HFF-Myc (cell line): ENCODE results near the gene WTIP.

Experiments
- DNase-seq: peaks from one replicate; pipeline ENCODE4 v3.0.0-alpha.2; 2011; ENCODE audit warnings: low read depth; ENCODE audit errors: extremely low read depth
- H3K4me3 ChIP-seq: replicated peaks from 2 replicates; pipeline ENCODE4 v1.5.1; 2011; ENCODE audit warnings: low read depth, mild to moderate bottlenecking, control low read depth, low read length
- TF ChIP-seq, protein P1 (sequence below): IDR thresholded peaks from 2 replicates; pipeline ENCODE4 v1.5.1; 2012; ENCODE audit warnings: mild to moderate bottlenecking, low read depth, low read length, control low read depth; ENCODE audit errors: missing control alignments

Gene WTIP

DNA sequence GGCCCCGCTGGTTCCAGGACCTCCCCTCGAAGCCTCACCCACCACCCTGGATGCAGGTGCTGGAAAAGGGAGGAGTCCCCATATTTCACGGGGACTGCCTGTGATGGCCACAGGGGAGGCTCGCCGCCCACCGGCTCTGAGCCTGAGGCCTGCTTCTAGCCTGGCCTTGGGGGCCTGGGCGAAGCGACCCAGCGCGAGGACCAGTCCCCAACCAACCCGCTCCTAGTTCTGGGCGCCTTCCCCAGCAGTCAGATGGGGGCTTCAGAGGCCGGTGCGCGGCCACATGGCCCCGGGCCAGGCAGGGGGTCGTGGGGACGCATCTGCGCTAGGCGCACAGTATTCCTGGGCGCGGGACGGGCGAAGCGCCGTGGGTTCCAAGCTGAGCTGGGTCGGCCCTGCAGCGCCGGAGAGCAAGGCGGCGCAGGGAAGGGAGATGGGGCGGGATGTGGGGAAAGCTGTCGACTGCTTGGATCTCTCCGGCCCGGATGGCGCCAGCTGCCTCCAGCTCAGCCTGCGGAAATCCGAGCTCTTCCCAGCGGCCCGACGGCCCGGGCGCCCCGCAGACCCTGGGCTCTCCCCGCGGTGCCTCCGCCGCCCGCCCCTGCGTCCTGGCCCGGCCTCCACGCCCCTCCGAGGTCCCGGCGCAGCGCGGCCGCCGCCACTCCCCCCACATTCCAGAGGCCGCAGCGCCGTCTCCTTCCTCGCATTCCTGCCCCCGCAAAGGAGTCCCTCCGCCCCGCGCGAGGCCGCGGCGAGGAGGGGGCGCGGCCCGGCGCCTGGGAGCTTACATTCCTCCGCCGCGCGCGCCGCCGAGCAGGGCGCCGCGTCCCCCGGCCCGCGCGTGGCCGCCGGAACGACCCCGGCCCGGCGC is at the start of gene WTIP:
WTIP (plus strand) TSS at position 788 of the 871 bp plus-strand sequence. CDS start 217 bp downstream, outside the sequence.
- TF ChIP-seq, protein P1, sequence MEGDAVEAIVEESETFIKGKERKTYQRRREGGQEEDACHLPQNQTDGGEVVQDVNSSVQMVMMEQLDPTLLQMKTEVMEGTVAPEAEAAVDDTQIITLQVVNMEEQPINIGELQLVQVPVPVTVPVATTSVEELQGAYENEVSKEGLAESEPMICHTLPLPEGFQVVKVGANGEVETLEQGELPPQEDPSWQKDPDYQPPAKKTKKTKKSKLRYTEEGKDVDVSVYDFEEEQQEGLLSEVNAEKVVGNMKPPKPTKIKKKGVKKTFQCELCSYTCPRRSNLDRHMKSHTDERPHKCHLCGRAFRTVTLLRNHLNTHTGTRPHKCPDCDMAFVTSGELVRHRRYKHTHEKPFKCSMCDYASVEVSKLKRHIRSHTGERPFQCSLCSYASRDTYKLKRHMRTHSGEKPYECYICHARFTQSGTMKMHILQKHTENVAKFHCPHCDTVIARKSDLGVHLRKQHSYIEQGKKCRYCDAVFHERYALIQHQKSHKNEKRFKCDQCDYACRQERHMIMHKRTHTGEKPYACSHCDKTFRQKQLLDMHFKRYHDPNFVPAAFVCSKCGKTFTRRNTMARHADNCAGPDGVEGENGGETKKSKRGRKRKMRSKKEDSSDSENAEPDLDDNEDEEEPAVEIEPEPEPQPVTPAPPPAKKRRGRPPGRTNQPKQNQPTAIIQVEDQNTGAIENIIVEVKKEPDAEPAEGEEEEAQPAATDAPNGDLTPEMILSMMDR, result no peak
- H3K4me3 ChIP-seq, result peak within 1 kb of the TSS; percentile 56

DNA sequence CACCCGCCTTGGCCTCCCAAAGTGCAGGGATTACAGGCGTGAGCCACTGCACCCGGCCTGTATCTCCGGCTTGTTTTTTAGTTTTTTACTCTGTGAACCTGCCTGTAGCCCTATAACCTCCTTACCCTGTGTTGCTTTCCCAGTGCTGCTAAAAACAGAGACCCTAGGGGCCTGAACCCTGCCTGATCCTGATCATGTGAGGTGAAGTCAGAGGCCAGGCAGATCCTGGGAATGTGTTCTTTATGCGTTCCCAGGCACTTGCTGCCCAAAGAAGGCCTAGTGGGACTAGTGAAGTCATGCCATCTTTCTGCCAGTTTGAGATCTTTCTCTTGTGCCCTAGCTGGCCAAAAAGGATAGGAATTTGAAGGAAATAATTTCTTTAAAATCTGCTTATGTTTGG is 48.8 kb upstream of the WTIP start:
- TF ChIP-seq, protein P1, result no peak
- no peak overlapping the region for H3K4me3 ChIP-seq
- DNase-seq, result no peak

More for the DNA sequence above, at the start of gene WTIP:
- DNase-seq, result no peak

DNA sequence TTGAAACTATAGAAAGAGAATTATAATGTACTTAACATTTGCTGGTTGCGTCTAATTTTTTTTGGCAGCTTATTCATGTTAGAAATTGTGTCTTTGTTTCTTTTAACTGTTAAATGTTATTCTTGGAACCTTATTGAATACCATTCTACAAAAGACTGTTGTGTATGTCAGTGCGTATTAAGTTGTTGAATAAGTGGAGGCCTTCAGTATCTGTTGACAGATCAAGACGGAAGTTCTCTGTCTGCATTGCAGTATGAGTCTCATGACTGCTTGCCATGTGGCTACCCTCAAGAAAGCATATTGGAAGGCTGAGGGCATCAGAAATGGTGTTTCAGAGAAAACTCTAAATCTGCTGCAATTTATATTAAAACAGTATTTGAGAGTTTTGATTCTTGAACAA is 44.8 kb upstream of the WTIP start:
- TF ChIP-seq, protein P1, result no peak
- DNase-seq, result no peak
- no peak overlapping the region for H3K4me3 ChIP-seq

DNA sequence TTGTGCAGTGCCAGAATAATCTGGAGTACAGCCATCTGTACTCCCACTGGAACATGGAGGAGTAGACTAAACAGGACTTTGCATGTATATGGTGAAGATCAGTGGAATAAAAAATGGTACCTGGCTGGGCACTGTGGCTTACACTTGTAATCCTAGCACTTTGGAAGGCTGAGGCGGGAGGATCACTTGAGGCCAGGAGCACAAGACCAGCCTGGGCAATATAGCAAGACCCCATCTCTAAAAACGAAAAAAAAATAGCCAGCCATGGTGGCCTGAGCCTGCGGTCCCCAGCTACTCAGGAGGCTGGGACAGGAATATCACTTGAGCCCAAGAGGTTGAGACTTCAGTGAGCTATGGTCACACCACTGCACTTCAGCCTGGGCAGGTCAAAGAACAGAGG is 33.4 kb upstream of the WTIP start:
- TF ChIP-seq, protein P1, result no peak
- H3K4me3 ChIP-seq, result no peak overlapping the region
- no peak for DNase-seq

DNA sequence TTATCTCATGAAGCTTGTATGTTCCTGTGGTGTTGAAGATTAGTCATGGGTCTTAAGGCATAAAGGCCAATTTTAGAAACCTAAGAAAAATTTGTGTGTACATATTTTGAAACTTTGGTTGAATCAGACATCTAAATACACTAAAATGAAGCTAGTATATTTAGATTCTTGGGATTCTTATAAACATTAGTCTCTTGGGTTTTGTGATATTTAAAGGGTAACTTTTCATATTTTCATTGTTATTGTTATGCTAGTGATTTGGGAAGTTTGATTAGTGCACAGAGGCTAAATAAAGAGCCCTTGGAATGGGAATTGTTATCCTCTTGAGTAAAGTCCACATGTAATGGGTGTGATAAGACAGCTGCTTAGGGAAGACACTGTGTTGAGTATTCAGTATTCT is 28.8 kb upstream of the WTIP start:
- H3K4me3 ChIP-seq, result no peak overlapping the region
- DNase-seq, result no peak
- TF ChIP-seq, protein P1, result no peak

DNA sequence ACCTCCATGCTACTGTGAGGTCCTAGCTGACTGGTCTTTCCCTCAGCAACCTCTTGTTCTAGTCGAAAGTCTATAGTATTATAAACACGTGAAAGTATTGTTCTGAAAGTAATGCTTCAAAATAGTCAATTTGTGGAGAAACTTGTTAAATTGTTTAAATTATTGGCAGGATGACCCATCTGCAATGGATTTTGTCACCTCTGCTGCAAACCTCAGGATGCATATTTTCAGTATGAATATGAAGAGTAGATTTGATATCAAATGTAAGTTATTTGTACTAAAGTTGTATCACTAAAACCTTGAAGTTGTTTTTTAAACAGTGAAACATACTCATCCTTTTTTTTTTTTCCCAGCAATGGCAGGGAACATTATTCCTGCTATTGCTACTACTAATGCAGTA is 27.5 kb upstream of the WTIP start:
- H3K4me3 ChIP-seq, result no peak overlapping the region
- DNase-seq, result no peak
- TF ChIP-seq, protein P1, result no peak
